Activated naive CD8-positive, alpha-beta T cell treated with anti-CD3 and anti-CD28 coated beads, Interleukin-2, amount 10 ng/mL, durations not matched to agents 7 days and 5 days (primary cell): ENCODE measurements around the gene MSRB3. TPM values are rescaled to one million over a fixed set of nuclear protein-coding genes. Genes with fewer than 3 reads are reported as not detected.
A peak's percentile ranks its signal among the peaks of the same experiment; 100 is the strongest.

Source experiments
- ATAC-seq: fragments of 150-1000 bp; cut with Tn5 transposase; one replicate; pipeline ENCODE4 v1.10.0; 2021; ENCODE audit warnings: low read depth, moderate library complexity
- POLR2A ChIA-PET: fragments of 350-600 bp; sonication (Branson Sonifier 250); formaldehyde crosslinking; loops from one replicate; lab custom pipeline; 2021; ENCODE audit warnings: antibody characterized with exemption; lab: Charles Lee
- DNase-seq: peaks from one replicate; pipeline ENCODE4 v3.0.0; 2021
- H3K27ac Mint-ChIP-seq: one replicate; pipeline ENCODE4 v1.8.0; 2022; ENCODE audit warnings: mild to moderate bottlenecking, mixed read lengths
- H3K27me3 Mint-ChIP-seq: one replicate; pipeline ENCODE4 v1.8.0; 2022; ENCODE audit warnings: mild to moderate bottlenecking, moderate library complexity, mixed read lengths
- H3K36me3 Mint-ChIP-seq: one replicate; pipeline ENCODE4 v1.8.0; 2021; ENCODE audit warnings: mild to moderate bottlenecking, mixed read lengths
- H3K4me1 Mint-ChIP-seq: one replicate; pipeline ENCODE4 v1.8.0; 2021; ENCODE audit warnings: mixed read lengths
- H3K4me3 Mint-ChIP-seq: one replicate; pipeline ENCODE4 v1.8.0; 2022; ENCODE audit warnings: mild to moderate bottlenecking, moderate library complexity, mixed read lengths
- H3K9me3 Mint-ChIP-seq: one replicate; pipeline ENCODE4 v1.8.0; 2021; ENCODE audit warnings: mixed read lengths
- total RNA-seq, 2 experiments: library from RNA; stranded (reverse); gene quantifications; one replicate each; pipeline ENCODE4 v1.2.3, GENCODE V29; 2021

MSRB3 gene
- not detected for total RNA-seq

DNA sequence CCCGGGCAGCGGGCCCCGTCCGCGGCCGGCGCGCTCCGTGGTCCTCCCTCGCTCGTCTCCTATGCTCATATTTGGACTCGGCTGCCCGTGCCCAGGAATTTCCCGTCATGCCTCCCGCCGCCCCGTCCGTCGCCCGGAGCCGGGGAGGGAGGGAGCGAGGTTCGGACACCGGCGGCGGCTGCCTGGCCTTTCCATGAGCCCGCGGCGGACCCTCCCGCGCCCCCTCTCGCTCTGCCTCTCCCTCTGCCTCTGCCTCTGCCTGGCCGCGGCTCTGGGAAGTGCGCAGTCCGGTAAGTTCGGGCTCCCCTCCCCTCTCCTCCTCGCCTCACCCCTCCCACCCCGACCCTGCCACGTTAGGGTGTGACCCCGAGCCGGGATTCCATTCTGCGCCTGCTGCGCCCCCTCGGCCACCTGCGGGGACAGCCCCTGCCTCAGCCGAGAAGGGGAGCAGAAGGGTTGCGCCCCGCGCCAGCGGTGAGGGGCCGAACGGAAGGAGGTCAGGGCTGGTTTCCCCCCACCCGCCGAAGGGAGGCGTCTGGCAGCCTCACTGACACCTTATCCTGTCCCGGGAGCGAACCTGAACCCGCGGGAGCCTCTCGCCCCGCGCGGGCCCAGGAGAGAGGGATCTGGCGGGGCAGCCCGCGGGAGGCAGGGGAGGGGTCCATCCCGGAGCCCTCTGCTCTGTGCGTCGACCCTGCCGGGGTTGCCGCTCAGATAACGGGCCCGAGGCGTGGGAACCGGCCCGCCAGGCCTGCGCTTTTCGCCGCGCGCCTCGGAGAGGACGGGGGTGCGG, at the start of gene MSRB3:
TSS of gene MSRB3 (plus strand) at position 108 of the 793 bp plus-strand sequence. CDS start 29,897 bp downstream, outside the sequence.
- POLR2A ChIA-PET: no interaction called here
- Mint-ChIP-seq H3K4me3 (peak within 1 kb of the TSS; percentile 69), H3K36me3 (no peaks in the 10 kb centered on the region), H3K4me1 (peaks cover 1% of the 10 kb centered on the region), H3K27me3 (peaks cover 66% of the 10 kb centered on the region), H3K27ac (no peak within 1 kb of the TSS), H3K9me3 (no peaks in the 10 kb centered on the region)
- DNase-seq (peak; percentile 46), ATAC-seq (peak; percentile 73)

- POLR2A ChIA-PET: no interaction called here
- Mint-ChIP-seq H3K9me3 (peaks cover 14% of the 10 kb centered on the region), H3K36me3 (peaks cover 54% of the 10 kb centered on the region)
These were observed 49.0 kb upstream of the MSRB3 start for GRCh38 chr12:65229441-65229840.

GRCh38 chr12:65232476-65233077, 45.9 kb upstream of the MSRB3 start:
- no peaks in the 10 kb centered on the region for H3K27me3 Mint-ChIP-seq
- H3K4me3 Mint-ChIP-seq: no peak overlapping the region
- H3K9me3 Mint-ChIP-seq: peaks cover 11% of the 10 kb centered on the region
- DNase-seq (no peak), ATAC-seq (no peak)
- H3K4me1 Mint-ChIP-seq: peaks cover 9% of the 10 kb centered on the region
- no peak overlapping the region for H3K27ac Mint-ChIP-seq
- peaks cover 27% of the 10 kb centered on the region for H3K36me3 Mint-ChIP-seq
- POLR2A ChIA-PET: interaction anchor here (0.5 to 2.4 kb wide), 4 partner anchors 24 to 729 kb away, joined by 3 to 20 read pairs (median 4); partner anchors contain the start of gene LEMD3

More at GRCh38 chr12:65229441-65229840, 49.0 kb upstream of the MSRB3 start:
- no peaks in the 10 kb centered on the region for H3K27me3 Mint-ChIP-seq
- H3K27ac Mint-ChIP-seq: no peak overlapping the region
- H3K4me3 Mint-ChIP-seq: no peak overlapping the region
- ATAC-seq: no peak
- peaks cover 11% of the 10 kb centered on the region for H3K4me1 Mint-ChIP-seq
- DNase-seq: no peak

DNA sequence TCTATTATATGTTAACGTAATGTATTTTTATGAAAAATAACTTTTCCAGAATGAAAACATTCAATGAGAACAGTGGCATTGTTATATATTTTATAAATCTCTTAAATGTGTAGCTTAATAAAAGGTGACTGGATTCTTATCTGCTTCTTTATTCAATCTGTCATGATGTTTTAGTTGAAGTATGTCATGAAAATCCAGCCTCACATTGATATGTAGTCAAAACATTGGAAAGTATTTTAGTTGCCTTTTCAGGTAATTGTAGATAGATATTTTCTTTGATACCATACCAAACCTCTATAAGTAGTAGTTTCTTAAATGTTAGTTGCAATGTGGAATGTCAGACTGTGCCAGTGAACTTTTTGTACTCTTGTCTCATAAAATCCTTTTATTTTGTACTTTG, 41.3 kb upstream of the MSRB3 start:
- peaks cover 4% of the 10 kb centered on the region for H3K4me1 Mint-ChIP-seq
- H3K36me3 Mint-ChIP-seq: peaks cover 3% of the 10 kb centered on the region
- H3K9me3 Mint-ChIP-seq: no peaks in the 10 kb centered on the region
- DNase-seq (no peak), ATAC-seq (no peak)
- no peak overlapping the region for H3K4me3 Mint-ChIP-seq
- H3K27me3 Mint-ChIP-seq: no peaks in the 10 kb centered on the region
- POLR2A ChIA-PET: no interaction called here
- H3K27ac Mint-ChIP-seq: no peak overlapping the region

DNA sequence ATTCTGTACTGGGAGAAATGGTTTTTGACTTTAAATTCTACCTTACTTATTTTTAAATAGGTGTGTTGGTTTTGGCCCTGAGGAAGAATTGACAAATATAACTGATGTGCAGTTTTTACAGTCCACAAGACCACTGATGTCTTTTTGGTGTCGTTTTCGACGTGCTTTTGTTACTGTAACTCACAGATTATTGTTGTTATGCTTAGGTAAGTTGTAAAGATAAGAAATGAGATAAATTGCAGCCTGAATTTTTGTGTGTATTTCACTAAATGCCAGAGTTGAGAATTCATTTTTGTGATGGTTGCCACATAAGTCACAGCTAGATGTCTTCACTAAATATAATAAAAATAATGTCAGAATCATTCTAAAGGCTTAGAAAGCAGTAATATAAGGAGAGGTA, 39.9 kb upstream of the MSRB3 start:
- ATAC-seq: no peak
- Mint-ChIP-seq H3K36me3 (peaks cover 11% of the 10 kb centered on the region), H3K9me3 (no peaks in the 10 kb centered on the region), H3K4me1 (no peaks in the 10 kb centered on the region), H3K27me3 (no peaks in the 10 kb centered on the region), H3K27ac (no peak overlapping the region), H3K4me3 (no peak overlapping the region)
- no peak for DNase-seq
- POLR2A ChIA-PET: no interaction called here

- H3K27me3 Mint-ChIP-seq: peaks cover 2% of the 10 kb centered on the region
- no peak overlapping the region for H3K27ac Mint-ChIP-seq
- POLR2A ChIA-PET: no interaction called here
- peaks cover 31% of the 10 kb centered on the region for H3K36me3 Mint-ChIP-seq
- H3K4me3 Mint-ChIP-seq: no peak overlapping the region
- no peaks in the 10 kb centered on the region for H3K9me3 Mint-ChIP-seq
- DNase-seq (no peak), ATAC-seq (no peak)
- H3K4me1 Mint-ChIP-seq: peaks cover 2% of the 10 kb centered on the region
These were observed 29.5 kb upstream of the MSRB3 start for GRCh38 chr12:65248656-65249633.

DNA sequence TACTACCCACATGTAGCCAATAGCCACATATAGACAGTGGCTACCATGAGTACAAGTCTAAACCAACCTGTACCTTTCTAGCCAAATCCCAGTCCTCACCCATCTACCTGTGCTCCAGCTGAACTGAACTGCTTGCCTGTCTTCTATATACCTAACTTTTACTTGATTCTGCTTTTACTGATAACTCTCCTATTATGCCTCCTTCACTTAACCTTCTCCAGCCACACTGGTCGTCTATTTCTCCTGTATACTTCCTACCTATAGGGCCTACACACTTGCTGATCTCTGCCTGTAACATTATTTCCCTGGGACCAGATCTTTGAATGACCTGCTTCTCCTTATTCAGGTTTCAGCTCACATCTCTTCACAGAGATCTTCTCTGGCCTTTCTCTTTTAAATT, 26.0 kb upstream of the MSRB3 start:
- DNase-seq (no peak), ATAC-seq (no peak)
- Mint-ChIP-seq H3K9me3 (no peaks in the 10 kb centered on the region), H3K4me3 (no peak overlapping the region), H3K4me1 (peaks cover 2% of the 10 kb centered on the region), H3K36me3 (peaks cover 22% of the 10 kb centered on the region), H3K27me3 (peaks cover 2% of the 10 kb centered on the region), H3K27ac (no peak overlapping the region)
- POLR2A ChIA-PET: no interaction called here

- POLR2A ChIA-PET: no interaction called here
- Mint-ChIP-seq H3K27me3 (peaks cover 7% of the 10 kb centered on the region), H3K36me3 (no peaks in the 10 kb centered on the region), H3K4me1 (no peaks in the 10 kb centered on the region), H3K27ac (no peak overlapping the region), H3K4me3 (no peak overlapping the region), H3K9me3 (no peaks in the 10 kb centered on the region)
- DNase-seq: no peak
- no peak for ATAC-seq
These were observed 20.5 kb upstream of the MSRB3 start for GRCh38 chr12:65257986-65258385.

- Mint-ChIP-seq H3K36me3 (no peaks in the 10 kb centered on the region), H3K27me3 (peaks cover 7% of the 10 kb centered on the region), H3K9me3 (no peaks in the 10 kb centered on the region), H3K4me1 (no peaks in the 10 kb centered on the region), H3K27ac (no peak overlapping the region), H3K4me3 (no peak overlapping the region)
- no peak for ATAC-seq
- POLR2A ChIA-PET: no interaction called here
- no peak for DNase-seq
These were observed 19.0 kb upstream of the MSRB3 start for GRCh38 chr12:65259501-65259900.

GRCh38 chr12:65263777-65264176, 14.7 kb upstream of the MSRB3 start:
- H3K4me3 Mint-ChIP-seq: no peak overlapping the region

DNA sequence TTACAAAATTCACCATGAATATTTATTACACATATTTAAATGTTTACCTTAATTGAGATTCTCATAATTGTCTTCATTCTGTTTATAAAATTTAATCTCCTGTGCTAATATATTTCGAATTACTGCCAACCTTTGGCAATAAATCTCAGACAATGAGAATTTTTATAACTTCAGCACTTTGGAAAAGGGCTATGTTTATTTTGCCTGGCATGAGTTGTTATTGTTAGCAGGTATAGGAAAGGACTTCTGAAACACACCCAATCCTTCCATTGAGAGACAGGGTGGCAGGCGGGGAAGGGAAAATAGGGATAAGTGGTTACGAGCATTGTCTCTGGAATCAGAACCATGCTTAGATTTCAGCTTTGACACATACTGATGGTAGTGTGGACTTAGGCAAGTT, 12.1 kb upstream of the MSRB3 start:
- Mint-ChIP-seq H3K9me3 (no peaks in the 10 kb centered on the region), H3K4me3 (no peak overlapping the region), H3K27ac (no peak overlapping the region), H3K36me3 (no peaks in the 10 kb centered on the region), H3K4me1 (no peaks in the 10 kb centered on the region), H3K27me3 (peaks cover 14% of the 10 kb centered on the region)
- ATAC-seq (no peak), DNase-seq (no peak)
- POLR2A ChIA-PET: no interaction called here

More at GRCh38 chr12:65263777-65264176, 14.7 kb upstream of the MSRB3 start:
- H3K27me3 Mint-ChIP-seq: peaks cover 12% of the 10 kb centered on the region
- DNase-seq (no peak), ATAC-seq (no peak)
- H3K9me3 Mint-ChIP-seq: no peaks in the 10 kb centered on the region
- no peaks in the 10 kb centered on the region for H3K4me1 Mint-ChIP-seq
- no peaks in the 10 kb centered on the region for H3K36me3 Mint-ChIP-seq
- POLR2A ChIA-PET: no interaction called here
- H3K27ac Mint-ChIP-seq: no peak overlapping the region

DNA sequence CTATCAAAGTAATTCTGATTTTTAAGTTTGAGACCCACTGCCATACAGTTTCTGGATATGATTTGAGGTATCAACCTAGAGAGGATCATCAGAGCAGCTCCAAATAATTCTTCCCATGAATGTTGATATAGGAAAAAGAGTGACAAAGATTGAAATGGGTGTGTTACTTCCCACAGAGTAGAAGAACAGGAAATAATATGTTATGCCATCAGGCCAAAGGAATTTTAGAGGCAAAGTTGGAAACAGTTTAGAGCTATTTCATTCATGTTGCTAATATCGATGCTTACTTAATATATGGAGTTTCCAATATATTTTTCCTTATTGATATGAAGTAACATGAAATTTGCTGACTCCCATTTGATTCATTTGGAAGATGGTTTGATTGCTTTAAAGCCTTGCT, 8.9 kb upstream of the MSRB3 start:
- H3K27me3 Mint-ChIP-seq: peaks cover 22% of the 10 kb centered on the region
- POLR2A ChIA-PET: no interaction called here

DNA sequence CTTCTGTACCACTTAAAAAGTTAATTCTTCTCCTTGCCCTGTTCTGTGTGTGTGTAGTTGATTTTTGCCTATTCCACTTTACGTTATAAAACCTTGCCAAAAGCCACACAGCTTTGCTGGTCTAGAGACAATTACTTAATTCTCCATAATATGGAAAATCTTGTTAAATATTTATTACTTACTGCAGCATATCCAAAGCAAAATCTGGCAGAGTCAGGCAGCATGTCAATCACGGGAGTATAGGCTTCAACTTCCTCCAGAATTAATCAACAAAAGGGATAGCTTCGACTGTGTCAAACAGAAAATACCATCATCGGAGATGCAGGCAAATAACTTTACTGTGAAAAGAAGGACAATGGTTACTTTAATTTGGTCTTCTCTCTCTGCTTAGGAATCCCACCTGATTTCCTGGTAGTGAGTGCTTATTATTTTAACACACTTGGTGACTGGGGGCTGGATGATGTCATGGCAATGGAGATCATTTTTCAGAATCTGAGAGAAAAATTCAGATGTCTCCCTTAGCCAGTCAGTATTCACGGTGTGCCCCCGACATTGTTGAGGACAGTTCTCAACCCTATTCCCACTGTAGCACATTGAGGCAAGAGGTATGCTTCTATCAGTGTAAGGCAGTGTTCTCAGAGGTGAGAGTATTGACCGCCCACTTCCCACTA, 3.7 kb upstream of the MSRB3 start:
- DNase-seq (no peak), ATAC-seq (no peak)
- H3K27ac Mint-ChIP-seq: no peak overlapping the region
- no peak overlapping the region for H3K4me3 Mint-ChIP-seq
- H3K27me3 Mint-ChIP-seq: peaks cover 46% of the 10 kb centered on the region
- POLR2A ChIA-PET: no interaction called here
- no peaks in the 10 kb centered on the region for H3K36me3 Mint-ChIP-seq
- peaks cover 1% of the 10 kb centered on the region for H3K4me1 Mint-ChIP-seq
- H3K9me3 Mint-ChIP-seq: no peaks in the 10 kb centered on the region

More for the DNA sequence above, 8.9 kb upstream of the MSRB3 start:
- no peaks in the 10 kb centered on the region for H3K36me3 Mint-ChIP-seq
- no peak overlapping the region for H3K4me3 Mint-ChIP-seq
- DNase-seq (no peak), ATAC-seq (no peak)
- no peaks in the 10 kb centered on the region for H3K4me1 Mint-ChIP-seq
- H3K27ac Mint-ChIP-seq: no peak overlapping the region
- no peaks in the 10 kb centered on the region for H3K9me3 Mint-ChIP-seq
